Measurements from ENCODE around the gene MANF.

Gene MANF

DNA sequence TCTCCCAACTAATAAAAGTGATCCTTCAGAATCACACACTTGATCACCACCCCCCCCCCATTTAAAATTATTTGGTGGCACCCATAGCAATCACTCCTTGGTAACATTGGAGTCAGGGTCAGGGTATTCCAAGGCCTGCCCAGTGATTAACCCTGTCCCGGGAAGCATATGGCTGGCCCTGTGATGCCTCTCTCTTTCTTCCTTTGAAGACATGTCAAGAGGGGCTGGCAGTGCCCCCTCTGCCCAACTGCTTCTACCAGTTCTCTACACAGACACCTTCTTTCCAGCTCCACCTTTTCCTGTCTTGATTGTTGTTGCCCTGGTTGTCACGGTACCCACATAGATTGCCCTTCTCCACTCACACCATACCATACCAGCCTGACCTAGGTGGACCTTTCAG is 30.9 kb upstream of the MANF start:
- H3K4me3 ChIP-seq (replicated peaks; ENCODE audit: low read depth, low read length) = no peak overlapping the region
- no peak for DNase-seq (ENCODE audit: extremely low read depth, insufficient read length)
- TF ChIP-seq, protein P1, sequence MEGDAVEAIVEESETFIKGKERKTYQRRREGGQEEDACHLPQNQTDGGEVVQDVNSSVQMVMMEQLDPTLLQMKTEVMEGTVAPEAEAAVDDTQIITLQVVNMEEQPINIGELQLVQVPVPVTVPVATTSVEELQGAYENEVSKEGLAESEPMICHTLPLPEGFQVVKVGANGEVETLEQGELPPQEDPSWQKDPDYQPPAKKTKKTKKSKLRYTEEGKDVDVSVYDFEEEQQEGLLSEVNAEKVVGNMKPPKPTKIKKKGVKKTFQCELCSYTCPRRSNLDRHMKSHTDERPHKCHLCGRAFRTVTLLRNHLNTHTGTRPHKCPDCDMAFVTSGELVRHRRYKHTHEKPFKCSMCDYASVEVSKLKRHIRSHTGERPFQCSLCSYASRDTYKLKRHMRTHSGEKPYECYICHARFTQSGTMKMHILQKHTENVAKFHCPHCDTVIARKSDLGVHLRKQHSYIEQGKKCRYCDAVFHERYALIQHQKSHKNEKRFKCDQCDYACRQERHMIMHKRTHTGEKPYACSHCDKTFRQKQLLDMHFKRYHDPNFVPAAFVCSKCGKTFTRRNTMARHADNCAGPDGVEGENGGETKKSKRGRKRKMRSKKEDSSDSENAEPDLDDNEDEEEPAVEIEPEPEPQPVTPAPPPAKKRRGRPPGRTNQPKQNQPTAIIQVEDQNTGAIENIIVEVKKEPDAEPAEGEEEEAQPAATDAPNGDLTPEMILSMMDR (IDR thresholded peaks at IDR 0.05; ENCODE audit: insufficient read depth, low read length, poor library complexity, severe bottlenecking) = no peak
- H3K27me3 ChIP-seq (replicated peaks; ENCODE audit: control insufficient read depth, insufficient read depth, low read length) = peaks cover 3% of the 10 kb centered on the region
- H3K36me3 ChIP-seq (ENCODE audit: control insufficient read depth, insufficient read depth, low read length) = no peaks in the 10 kb centered on the region

DNA sequence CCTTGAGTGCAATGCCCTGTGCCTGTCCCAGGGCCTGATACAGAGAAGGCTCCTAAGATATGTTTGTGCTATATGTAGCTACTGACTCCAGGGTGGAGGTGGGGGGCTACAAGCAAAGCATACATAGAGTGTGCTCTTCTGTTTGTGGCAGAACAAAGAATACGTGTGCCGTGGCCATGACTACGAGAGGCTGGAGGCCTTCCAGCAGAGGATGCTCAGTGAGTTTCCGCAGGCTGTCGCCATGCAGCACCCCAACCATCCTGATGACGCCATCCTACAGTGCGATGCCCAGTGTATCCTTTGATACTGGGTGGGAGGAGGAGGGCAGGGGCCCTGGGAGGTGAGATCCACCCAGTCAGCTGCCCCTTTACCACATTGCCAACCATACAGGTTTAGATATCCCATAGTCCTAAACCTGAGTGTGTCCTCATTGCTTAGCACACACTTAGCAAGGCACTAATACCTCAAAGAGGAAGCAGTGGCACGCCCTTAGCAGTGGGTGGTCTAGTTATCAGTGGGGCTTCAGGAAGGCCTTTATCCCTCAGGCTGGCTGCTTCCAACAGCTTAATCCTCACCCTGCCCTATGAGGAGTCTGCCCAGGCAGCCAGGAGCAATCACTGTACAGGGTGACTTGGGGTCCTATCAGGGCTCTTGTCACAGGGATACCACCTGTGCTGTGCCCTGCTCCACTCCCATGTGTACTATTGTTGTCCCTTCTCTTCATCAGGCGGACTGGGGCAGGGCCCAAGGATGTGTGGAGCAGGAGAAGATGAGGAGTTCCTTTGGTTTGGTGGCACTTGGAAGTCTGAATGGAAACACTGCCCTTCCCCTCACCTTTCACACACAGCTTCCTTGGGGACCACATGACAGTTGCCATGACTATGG is 30.1 kb upstream of the MANF start:
- Histone ChIP-seq H3K36me3 (ENCODE audit: control insufficient read depth, insufficient read depth, low read length) (no peaks in the 10 kb centered on the region), H3K27me3 (replicated peaks; ENCODE audit: control insufficient read depth, insufficient read depth, low read length) (peaks cover 3% of the 10 kb centered on the region), H3K4me3 (replicated peaks; ENCODE audit: low read depth, low read length) (no peak overlapping the region)
- TF ChIP-seq, protein P1 (IDR thresholded peaks at IDR 0.05; ENCODE audit: insufficient read depth, low read length, poor library complexity, severe bottlenecking) = no peak
- DNase-seq (ENCODE audit: extremely low read depth, insufficient read length) = no peak

DNA sequence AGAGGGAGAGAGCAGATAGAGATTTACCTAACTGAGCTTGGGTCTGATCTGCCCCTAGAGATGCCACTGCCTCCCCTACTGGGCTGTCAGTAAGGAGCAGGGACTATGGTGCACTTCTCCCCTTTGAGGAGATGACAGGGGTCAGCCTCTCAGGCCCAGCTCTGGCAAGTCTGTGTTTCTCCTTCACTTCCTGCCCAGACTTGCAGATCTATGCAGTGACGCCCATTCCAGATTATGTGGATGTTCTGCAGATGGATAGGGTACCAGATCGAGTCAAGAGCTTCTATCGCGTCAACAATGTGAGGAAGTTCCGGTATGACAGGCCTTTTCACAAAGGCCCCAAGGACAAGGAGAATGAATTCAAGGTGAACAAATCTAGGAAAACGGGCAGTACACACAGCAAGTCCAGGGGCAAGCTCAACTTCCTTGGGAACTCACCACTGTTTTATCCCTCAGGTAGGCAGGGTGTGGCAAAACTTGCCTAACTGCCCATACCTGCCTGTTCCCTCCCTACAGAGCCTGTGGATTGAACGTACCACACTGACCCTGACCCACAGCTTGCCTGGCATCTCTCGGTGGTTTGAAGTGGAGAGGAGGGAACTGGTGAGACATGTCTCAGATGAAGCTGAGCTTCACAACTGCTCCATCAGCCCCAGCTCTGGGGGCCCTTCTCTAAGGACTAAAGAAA is 29.1 kb upstream of the MANF start:
- Histone ChIP-seq H3K4me3 (replicated peaks; ENCODE audit: low read depth, low read length) (no peak overlapping the region), H3K27me3 (replicated peaks; ENCODE audit: control insufficient read depth, insufficient read depth, low read length) (peaks cover 3% of the 10 kb centered on the region; the same call in 1 of the 2 replicates), H3K36me3 (ENCODE audit: control insufficient read depth, insufficient read depth, low read length) (no peaks in the 10 kb centered on the region)
- no peak for DNase-seq (ENCODE audit: extremely low read depth, insufficient read length)
- TF ChIP-seq, protein P1 (IDR thresholded peaks at IDR 0.05; ENCODE audit: insufficient read depth, low read length, poor library complexity, severe bottlenecking) = no peak

DNA sequence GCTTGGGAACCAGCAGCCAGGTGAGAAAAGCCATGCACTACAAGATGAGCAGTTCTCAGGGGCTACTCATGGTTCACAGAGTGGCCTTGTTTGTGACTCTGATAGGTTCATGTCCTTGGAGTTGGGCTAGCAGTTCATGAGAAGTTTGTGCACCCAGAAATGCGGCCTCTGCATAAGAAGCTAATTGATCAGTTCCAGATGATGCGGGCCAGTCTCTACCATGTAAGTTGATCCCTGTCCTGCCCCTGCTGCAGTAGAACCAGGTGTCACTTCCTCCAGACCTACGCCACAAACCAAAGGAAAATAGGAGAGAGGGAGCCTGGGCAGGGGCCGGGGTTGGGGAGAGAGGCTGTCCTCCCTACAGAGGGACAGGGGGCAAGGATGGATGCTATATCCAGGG is 27.2 kb upstream of the MANF start:
- peaks cover 3% of the 10 kb centered on the region; the same call in 1 of the 2 replicates for H3K27me3 ChIP-seq (replicated peaks; ENCODE audit: control insufficient read depth, insufficient read depth, low read length)
- H3K36me3 ChIP-seq (ENCODE audit: control insufficient read depth, insufficient read depth, low read length) = no peaks in the 10 kb centered on the region
- no peak for DNase-seq (ENCODE audit: extremely low read depth, insufficient read length)
- TF ChIP-seq, protein P1 (IDR thresholded peaks at IDR 0.05; ENCODE audit: insufficient read depth, low read length, poor library complexity, severe bottlenecking) = no peak
- no peak overlapping the region for H3K4me3 ChIP-seq (replicated peaks; ENCODE audit: low read depth, low read length)

DNA sequence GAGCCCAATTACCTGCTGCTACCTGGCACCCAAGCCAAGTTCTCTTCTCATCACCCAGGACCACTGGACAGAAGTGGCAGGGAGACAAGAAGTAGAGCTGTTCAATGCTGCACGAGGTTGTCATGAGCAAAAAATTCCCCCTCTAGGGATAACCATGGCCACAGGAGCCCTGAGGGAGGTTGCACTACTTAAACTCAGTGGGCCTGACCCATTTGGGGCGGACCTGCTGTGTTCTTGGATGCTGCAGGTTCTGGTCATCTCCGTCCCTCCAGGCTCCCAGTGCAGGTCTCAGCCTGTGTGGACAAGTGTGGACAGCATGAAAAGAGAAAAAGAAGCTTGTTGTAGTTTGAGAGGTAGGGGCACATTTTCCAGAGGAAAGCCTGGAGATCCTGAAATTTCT is 26.1 kb upstream of the MANF start:
- DNase-seq (ENCODE audit: extremely low read depth, insufficient read length) = no peak
- TF ChIP-seq, protein P1 (IDR thresholded peaks at IDR 0.05; ENCODE audit: insufficient read depth, low read length, poor library complexity, severe bottlenecking) = no peak
- Histone ChIP-seq H3K4me3 (replicated peaks; ENCODE audit: low read depth, low read length) (no peak overlapping the region), H3K27me3 (replicated peaks; ENCODE audit: control insufficient read depth, insufficient read depth, low read length) (peaks cover 3% of the 10 kb centered on the region; the same call in 1 of the 2 replicates), H3K36me3 (ENCODE audit: control insufficient read depth, insufficient read depth, low read length) (no peaks in the 10 kb centered on the region)

Data from GM06990 (cell line).